ENCODE results near the gene CACNA1C. TPM values are rescaled to one million over a fixed set of nuclear protein-coding genes. Genes with fewer than 3 reads are reported as not detected.

CACNA1C gene
- total RNA-seq, 4 donors from 2014 or later, result 2.9 to 5.3 (median 4.3) TPM

DNA sequence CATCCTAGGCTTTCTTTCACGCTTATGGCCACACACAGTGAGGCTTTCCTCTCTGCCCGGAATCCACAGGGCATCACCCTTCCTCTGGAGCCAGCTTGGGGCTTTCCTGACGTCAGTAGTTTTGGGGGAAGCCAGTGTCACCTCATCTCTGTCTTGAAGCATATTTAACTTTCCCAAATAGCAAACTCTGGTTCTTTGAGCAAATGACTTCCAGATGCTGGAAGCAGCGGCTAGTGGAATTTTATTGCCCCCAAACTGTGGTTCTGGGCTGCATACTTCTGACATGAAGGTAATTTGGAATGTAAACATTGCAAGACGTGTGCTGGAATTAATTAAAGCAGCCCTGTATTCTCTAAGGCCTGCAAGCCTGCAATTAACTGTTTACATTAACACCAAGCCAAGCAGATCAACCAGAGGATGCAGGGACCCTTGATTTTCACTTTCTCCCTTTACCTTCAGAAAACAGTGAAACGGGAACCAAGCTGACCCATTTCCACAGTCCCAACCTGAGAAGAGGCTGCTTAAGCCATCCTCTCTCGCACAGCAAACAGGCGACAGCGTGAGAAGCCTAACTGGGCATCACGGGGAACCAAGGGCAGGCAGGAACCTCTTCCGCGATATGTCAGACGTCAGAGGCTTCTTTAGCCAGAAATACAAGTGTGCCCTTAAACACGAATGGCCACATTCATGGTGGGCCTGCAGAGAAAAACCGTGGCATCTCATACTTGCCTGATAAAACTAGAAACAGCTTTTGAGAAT lies 258.4 kb downstream of the CACNA1C start:
- TF ChIP-seq, protein P1, sequence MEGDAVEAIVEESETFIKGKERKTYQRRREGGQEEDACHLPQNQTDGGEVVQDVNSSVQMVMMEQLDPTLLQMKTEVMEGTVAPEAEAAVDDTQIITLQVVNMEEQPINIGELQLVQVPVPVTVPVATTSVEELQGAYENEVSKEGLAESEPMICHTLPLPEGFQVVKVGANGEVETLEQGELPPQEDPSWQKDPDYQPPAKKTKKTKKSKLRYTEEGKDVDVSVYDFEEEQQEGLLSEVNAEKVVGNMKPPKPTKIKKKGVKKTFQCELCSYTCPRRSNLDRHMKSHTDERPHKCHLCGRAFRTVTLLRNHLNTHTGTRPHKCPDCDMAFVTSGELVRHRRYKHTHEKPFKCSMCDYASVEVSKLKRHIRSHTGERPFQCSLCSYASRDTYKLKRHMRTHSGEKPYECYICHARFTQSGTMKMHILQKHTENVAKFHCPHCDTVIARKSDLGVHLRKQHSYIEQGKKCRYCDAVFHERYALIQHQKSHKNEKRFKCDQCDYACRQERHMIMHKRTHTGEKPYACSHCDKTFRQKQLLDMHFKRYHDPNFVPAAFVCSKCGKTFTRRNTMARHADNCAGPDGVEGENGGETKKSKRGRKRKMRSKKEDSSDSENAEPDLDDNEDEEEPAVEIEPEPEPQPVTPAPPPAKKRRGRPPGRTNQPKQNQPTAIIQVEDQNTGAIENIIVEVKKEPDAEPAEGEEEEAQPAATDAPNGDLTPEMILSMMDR (IDR thresholded peaks at IDR 0.05; ENCODE audit: low read depth), result no peak

DNA sequence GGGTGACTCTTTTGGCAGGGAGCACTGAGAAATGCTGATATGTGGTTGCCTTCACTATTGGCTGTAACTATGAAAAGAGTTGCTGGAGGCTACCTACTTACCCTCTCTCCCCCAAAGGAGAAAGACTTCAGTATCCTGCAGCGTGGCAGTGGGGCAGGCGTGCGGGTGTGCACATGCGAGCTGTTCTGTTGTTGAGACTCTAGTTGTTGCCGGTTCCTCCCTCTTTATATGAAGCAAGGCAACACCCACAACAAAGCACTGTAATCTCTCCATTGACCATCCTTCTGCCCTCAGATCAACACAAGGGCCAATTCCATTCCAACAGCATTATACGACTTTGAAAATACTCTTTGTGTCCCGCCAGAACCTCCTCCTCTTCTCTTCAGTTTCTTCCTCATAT lies 259.4 kb downstream of the CACNA1C start:
- TF ChIP-seq, protein P1 (IDR thresholded peaks at IDR 0.05; ENCODE audit: low read depth), result no peak

DNA sequence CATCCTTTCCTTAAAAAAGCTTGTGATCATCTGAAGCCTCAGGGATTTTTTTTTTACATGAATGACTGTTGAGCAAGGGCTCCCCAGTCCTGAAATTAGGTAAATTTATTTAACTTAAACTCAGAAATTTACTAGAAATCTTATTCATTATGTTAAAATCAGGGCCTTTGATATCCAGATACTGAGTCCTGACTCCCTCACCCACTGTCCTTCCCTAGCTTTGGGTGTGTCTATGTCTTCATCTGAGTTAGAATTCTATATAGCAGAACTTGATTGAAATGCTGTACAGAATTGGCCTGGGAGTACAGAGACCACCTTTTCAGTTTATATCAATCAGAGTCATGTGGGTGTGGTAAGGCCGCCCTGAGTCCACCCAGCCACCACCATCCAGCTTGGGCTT lies 260.0 kb downstream of the CACNA1C start:
- TF ChIP-seq, protein P1 (IDR thresholded peaks at IDR 0.05; ENCODE audit: low read depth), result no peak

DNA sequence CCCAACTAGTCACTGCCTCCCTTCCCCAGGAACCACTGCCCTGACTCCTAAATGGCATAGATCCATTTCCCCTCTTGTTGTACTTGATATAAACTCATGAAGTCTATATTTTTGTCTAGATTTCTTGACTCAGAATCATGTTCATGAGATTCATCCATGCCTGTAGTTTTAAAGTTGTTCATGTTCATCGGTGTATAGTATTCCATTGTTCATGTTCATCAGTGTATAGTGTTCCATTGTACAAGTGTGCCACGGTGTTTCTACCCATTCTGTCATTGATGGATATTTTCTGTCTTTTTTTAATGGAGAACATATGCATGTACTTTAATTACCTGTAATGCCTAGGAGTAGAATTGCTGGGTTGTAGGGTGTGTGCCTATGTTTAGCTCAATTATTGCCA lies 261.7 kb downstream of the CACNA1C start:
- TF ChIP-seq, protein P1 (IDR thresholded peaks at IDR 0.05; ENCODE audit: low read depth), result no peak

DNA sequence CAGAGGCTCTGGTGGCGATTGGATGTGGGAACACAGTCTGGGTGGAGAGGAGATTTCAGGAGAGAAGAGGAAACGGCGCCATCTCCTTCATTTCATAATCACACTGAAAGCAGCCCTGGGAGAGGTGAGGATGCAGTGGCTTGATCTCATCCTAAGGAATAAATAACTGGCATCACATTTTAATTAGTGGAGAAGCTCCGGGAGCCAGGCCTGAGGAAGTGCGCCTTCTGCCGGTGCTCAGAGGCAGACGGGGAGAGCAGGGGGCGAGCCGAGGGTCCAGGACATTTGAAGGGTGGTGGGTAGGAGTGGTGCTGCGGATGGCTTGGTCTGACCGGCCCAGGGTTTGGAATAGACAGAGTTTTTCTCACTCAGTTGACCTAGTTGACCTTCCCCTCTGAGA lies 265.0 kb downstream of the CACNA1C start:
- TF ChIP-seq, protein P1 (IDR thresholded peaks at IDR 0.05; ENCODE audit: low read depth), result no peak

DNA sequence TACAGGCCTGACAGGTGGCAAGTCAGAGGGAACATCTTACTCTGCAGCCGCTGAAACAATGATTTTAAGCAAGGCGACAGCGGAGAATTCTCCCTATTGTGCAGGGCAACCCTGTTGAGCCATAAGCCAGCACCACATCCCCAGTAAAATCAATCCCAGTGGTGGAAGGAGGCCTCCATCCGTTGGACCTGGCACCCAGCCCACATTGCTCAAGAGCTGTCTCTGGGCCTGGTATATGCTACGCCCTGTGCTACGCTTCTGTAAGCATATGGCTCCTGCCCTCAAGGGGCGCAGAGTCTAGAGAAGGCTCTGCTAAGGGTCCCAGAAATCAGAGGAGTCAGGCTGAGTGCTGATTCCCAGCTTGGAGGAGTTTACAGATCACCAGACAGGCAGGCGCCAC lies 265.5 kb downstream of the CACNA1C start:
- TF ChIP-seq, protein P1 (IDR thresholded peaks at IDR 0.05; ENCODE audit: low read depth), result no peak

DNA sequence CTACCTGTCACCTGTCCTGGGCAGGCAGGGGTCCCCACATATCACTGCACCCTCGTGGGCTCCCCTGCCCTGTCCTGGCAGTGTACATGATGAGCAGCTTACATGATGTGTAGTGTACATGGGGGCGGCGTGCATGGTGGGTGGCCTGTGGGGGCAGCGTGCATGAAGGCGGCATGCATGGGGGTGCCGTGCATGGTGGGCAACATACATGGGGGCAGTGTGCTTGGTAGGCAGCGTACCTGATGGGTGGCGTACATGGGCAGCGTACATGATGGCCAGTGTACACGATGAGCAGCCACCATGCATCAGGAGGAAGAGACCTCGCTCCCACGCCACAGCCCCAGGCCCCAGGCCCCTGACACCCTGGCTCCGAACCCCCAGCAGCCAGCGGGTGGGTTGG lies 266.3 kb downstream of the CACNA1C start:
- TF ChIP-seq, protein P1 (IDR thresholded peaks at IDR 0.05; ENCODE audit: low read depth), result no peak
